GM12874 (cell line): ENCODE data around the gene KRTAP19-8.

Source experiments
- TF ChIP-seq, protein P1 (sequence below): IDR thresholded peaks from 2 replicates; pipeline ENCODE4 v1.5.1; 2011; ENCODE audit warnings: low read depth, mild to moderate bottlenecking, control low read depth, low read length, moderate library complexity; ENCODE audit not compliant: insufficient read depth

KRTAP19-8 gene, protein sequence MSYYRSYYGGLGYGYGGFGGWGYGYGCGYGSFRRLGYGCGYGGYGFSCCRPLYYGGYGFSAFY

GRCh38 chr21:31038376-31038775, at the start of gene KRTAP19-8:
Gene KRTAP19-8 (minus strand): TSS chr21:31038476. CDS start chr21:31038443, 33 bp downstream.
- TF ChIP-seq, protein P1, sequence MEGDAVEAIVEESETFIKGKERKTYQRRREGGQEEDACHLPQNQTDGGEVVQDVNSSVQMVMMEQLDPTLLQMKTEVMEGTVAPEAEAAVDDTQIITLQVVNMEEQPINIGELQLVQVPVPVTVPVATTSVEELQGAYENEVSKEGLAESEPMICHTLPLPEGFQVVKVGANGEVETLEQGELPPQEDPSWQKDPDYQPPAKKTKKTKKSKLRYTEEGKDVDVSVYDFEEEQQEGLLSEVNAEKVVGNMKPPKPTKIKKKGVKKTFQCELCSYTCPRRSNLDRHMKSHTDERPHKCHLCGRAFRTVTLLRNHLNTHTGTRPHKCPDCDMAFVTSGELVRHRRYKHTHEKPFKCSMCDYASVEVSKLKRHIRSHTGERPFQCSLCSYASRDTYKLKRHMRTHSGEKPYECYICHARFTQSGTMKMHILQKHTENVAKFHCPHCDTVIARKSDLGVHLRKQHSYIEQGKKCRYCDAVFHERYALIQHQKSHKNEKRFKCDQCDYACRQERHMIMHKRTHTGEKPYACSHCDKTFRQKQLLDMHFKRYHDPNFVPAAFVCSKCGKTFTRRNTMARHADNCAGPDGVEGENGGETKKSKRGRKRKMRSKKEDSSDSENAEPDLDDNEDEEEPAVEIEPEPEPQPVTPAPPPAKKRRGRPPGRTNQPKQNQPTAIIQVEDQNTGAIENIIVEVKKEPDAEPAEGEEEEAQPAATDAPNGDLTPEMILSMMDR = no peak

- TF ChIP-seq, protein P1 = no peak
These were observed 49.6 kb upstream of the KRTAP19-8 start for GRCh38 chr21:31087639-31088473.

DNA sequence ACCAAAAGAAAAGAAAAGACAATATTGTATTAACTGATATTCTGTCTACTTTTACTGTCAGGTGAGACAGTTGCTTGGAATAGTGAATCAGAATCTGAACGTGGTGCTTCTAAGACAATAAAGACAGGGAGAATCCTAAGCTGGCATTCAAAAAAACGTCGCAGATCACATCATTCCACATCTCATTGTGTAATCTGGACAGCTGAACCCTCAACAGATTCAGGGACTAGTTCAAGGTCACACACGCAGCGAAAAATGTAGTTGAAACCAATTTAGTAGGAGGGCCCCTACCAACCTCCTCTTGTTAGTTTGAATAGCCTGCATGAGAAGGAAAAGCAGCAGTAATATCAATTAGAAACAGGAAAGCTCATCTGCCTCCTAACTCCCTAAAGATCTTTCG, 46.4 kb upstream of the KRTAP19-8 start:
- TF ChIP-seq, protein P1 = no peak

DNA sequence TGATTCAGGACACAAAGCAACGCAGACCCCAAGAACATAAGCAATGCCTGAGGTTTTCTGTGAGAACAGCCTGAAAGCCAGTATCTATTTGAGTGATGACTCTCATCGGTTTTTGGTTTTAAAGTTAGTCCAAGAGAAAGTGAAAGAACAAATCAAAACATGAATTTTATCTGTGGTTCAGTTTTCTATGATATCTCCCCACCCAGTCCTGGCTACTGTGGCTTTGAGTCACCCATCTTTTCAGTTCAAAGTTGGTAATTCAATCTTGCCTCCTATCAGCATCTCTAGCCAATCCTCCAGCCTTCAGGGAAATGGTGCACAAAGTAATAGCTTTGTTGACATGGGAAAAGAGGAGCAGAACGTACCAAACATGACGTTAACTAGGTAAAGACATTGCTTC, 40.5 kb upstream of the KRTAP19-8 start:
- TF ChIP-seq, protein P1 = no peak

- TF ChIP-seq, protein P1 = no peak
These were observed 39.9 kb upstream of the KRTAP19-8 start for GRCh38 chr21:31078216-31078615.

DNA sequence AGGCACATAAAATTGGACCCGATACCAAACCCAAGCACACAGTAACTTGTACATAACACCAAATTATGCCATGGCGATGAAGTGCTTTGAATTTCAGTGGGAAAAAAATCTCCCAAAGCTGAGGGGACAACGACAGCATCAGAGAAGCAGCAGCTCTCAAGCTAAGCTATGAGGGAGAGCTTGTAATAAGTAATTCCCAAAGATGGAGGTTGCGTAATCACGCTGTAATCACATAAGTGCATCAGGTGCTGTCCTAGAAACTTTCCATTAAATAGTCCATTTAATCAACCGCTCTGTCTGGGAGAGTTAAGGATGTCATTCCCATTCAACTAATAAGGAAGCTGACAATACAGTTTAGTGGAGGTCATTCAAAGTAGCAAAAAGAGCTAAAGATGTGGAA, 37.6 kb upstream of the KRTAP19-8 start:
- TF ChIP-seq, protein P1 = no peak

GRCh38 chr21:31072533-31072932, 34.3 kb upstream of the KRTAP19-8 start:
- TF ChIP-seq, protein P1 = no peak
